HepG2 (cell line): ENCODE results near the gene KCTD13. TPM values are rescaled to one million over a fixed set of nuclear protein-coding genes. Genes with fewer than 3 reads are reported as not detected.

Source experiments
- EEA1 ChIP-seq: sonication (generic); formaldehyde crosslinking; IDR thresholded peaks from 2 replicates; pipeline ENCODE4 v1.5.1; 2020; ENCODE audit warnings: mild to moderate bottlenecking, missing genetic modification reagents, borderline replicate concordance
- GABPA ChIP-seq, 2 experiments: IDR thresholded peaks; 2 replicates each; pipeline ENCODE4 v1.6.1; 2011 to 2016; ENCODE audit warnings: low read depth in 2 of 2, low read length in 1 of 2, missing biosample characterization in 1 of 2, missing genetic modification characterization in 1 of 2
- GFI1 ChIP-seq: sonication (generic); formaldehyde crosslinking; IDR thresholded peaks from 2 replicates; pipeline ENCODE4 v1.5.0; 2020; ENCODE audit warnings: missing genetic modification reagents, mild to moderate bottlenecking, borderline replicate concordance
- HNRNPH1 ChIP-seq: fragments of 200-400 bp; formaldehyde crosslinking; optimal IDR thresholded peaks from 2 replicates; pipeline ENCODE3; 2017; ENCODE audit warnings: mild to moderate bottlenecking, low read depth, low read length
- JUNB ChIP-seq: sonication (generic); formaldehyde crosslinking; IDR thresholded peaks from 2 replicates; pipeline ENCODE4 v1.8.0; 2022; ENCODE audit warnings: missing genetic modification reagents, mild to moderate bottlenecking, borderline replicate concordance
- MEF2D ChIP-seq: sonication (generic); formaldehyde crosslinking; IDR thresholded peaks from 2 replicates; pipeline ENCODE4 v1.5.1; 2020; ENCODE audit warnings: mild to moderate bottlenecking, missing genetic modification reagents
- MIER2 ChIP-seq: IDR thresholded peaks from 2 replicates; pipeline ENCODE4 v1.6.1; 2016; ENCODE audit warnings: missing biosample characterization, missing genetic modification reagents
- NR2F1 ChIP-seq, 2 experiments: fragments of 450-650 bp in 1 of 2; formaldehyde crosslinking in 1 of 2; IDR thresholded peaks; 2 replicates each; pipeline versions ENCODE4 v1.5.0 to v1.6.1; 2016 to 2020; ENCODE audit warnings: mild to moderate bottlenecking in 1 of 2, missing compliant biosample characterization in 1 of 2, missing genetic modification reagents in 1 of 2, moderate library complexity in 1 of 2
- PHF20 ChIP-seq: sonication (generic); formaldehyde crosslinking; IDR thresholded peaks from 2 replicates; pipeline ENCODE4 v1.5.0; 2020; ENCODE audit warnings: mild to moderate bottlenecking, missing genetic modification reagents
- ZNF12 ChIP-seq: sonication (generic); formaldehyde crosslinking; IDR thresholded peaks from 2 replicates; pipeline ENCODE4 v1.5.0; 2020; ENCODE audit warnings: missing genetic modification reagents
- ZNF121 ChIP-seq: sonication (generic); formaldehyde crosslinking; IDR thresholded peaks from 2 replicates; pipeline ENCODE4 v1.5.0; 2020; ENCODE audit warnings: mild to moderate bottlenecking, missing genetic modification reagents
- ZNF296 ChIP-seq: sonication (generic); formaldehyde crosslinking; conservative IDR thresholded peaks from 2 replicates; pipeline ENCODE4 v1.5.0; 2020; ENCODE audit warnings: mild to moderate bottlenecking, missing genetic modification reagents
- ZNF354B ChIP-seq: sonication (generic); formaldehyde crosslinking; IDR thresholded peaks from 2 replicates; pipeline ENCODE4 v1.8.0; 2022; ENCODE audit warnings: mild to moderate bottlenecking, missing genetic modification reagents
- ZNF496 ChIP-seq: sonication (generic); formaldehyde crosslinking; IDR thresholded peaks from 2 replicates; pipeline ENCODE4 v1.8.1; 2023; ENCODE audit warnings: mild to moderate bottlenecking, moderate library complexity, missing genetic modification reagents; ENCODE audit not compliant: insufficient replicate concordance
- ZNF598 ChIP-seq: sonication (generic); formaldehyde crosslinking; IDR thresholded peaks from 2 replicates; pipeline ENCODE4 v1.5.1; 2020; ENCODE audit warnings: mild to moderate bottlenecking, missing genetic modification reagents, borderline replicate concordance
- ZSCAN22 ChIP-seq: sonication (generic); formaldehyde crosslinking; IDR thresholded peaks from 2 replicates; pipeline ENCODE4 v1.4.0; 2020; ENCODE audit warnings: mild to moderate bottlenecking, missing genetic modification reagents
- polyA plus RNA-seq, 8 experiments: library from polyadenylated mRNA; depleted of rRNA in 3 of 8; stranded (reverse) in 7 of 8; unstranded in 1 of 8; fragments of >200 nt; fragmentation: Illumina TruSeq in 4 of 8; extraction: Trizol in 4 of 8; gene quantifications; 2 replicates each; pipeline versions ENCODE4 v1.2.1 to v1.2.3, GENCODE V29; 2011 to 2016; ENCODE audit warnings: low read depth in 4 of 8, missing spikeins in 1 of 8, mixed read lengths in 1 of 8; ENCODE audit not compliant: insufficient read depth in 1 of 8
- total RNA-seq, 5 experiments: library from RNA; depleted of rRNA; stranded (reverse); fragments of >200 nt; fragmentation: Illumina TruSeq; extraction: Trizol; gene quantifications; 2 replicates each; pipeline ENCODE4 v1.2.3, GENCODE V29; 2016; ENCODE audit warnings: low read depth in 1 of 5
- TF ChIP-seq, protein P1 (sequence below): sonication (generic); formaldehyde crosslinking; conservative IDR thresholded peaks from 2 replicates; pipeline ENCODE4 v1.5.0; 2020; ENCODE audit warnings: missing genetic modification reagents
- TF ChIP-seq, protein P2 (sequence below): sonication (generic); formaldehyde crosslinking; IDR thresholded peaks from 2 replicates; pipeline ENCODE4 v1.4.0; 2020; ENCODE audit warnings: missing genetic modification reagents, borderline replicate concordance
- TF ChIP-seq, protein P3 (sequence below): sonication (generic); formaldehyde crosslinking; IDR thresholded peaks from 2 replicates; pipeline ENCODE4 v1.5.0; 2020; ENCODE audit warnings: missing genetic modification reagents, mild to moderate bottlenecking, borderline replicate concordance
- TF ChIP-seq, protein P4 (sequence below): sonication (generic); formaldehyde crosslinking; IDR thresholded peaks from 2 replicates; pipeline ENCODE4 v1.8.0; 2022; ENCODE audit warnings: missing genetic modification reagents, mild to moderate bottlenecking, borderline replicate concordance

The KCTD13 gene
- total and polyA plus RNA-seq, 2 of the 13 experiments (the other 11 are each of a cell fraction or from before 2014, with no cell fraction given) = 6.3 to 14.7 TPM

DNA sequence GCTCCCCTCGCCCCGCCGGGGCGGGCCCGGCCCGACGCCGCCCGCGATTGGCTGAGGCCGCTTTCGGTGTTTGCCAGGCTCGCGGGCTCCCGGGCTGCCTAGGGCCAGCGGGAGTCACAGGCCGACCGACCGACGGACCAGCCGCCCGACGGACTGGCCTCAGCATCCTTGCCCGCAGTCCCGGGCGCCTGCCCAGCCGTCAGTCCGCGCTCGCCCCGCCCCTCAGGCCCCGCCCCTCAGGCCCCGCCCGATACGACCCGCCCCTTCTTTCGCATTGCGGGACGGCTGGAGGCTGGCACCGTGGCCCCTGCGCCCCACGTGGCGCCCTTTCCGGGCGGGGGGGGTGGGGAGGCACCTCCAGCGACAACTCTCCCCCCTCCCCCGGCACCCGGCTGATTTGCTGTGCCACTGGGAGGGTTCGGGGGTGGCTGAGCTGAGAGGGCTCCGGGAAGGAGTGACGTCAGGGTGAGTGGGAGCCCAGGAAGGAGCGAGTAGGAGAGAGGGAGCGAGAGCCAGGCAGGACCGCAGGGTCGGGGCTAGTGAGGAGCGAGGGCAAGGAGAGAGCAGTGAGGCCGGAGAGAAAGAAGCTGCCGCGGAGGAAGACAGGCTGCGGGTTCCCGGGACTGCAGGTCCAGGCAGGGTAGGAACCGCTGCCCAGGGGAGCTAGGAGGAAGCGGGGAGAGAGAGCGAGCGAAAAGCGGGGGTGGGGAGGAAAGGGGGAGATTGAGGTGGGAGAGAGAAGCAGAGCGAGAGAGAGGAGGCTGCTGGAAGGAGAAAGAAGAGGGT lies 25.7 kb downstream of the KCTD13 start, which contains the start of gene ASPHD1 (continued):
- TF ChIP-seq ZNF496 (CRISPR knock-in tag) = no peak
- TF ChIP-seq JUNB (CRISPR knock-in tag) = 0 out of 2 replicates have a peak, but pooled peaks have one; percentile 58
- no peak; a peak in 1 of 4 replicates for TF ChIP-seq NR2F1 (CRISPR knock-in tag; IDR thresholded peaks at IDR 0.05)
- TF ChIP-seq EEA1 (CRISPR knock-in tag) = peak; percentile 99
- 0 out of 2 replicates have a peak, but pooled peaks have one; percentile 51 for TF ChIP-seq ZNF354B (CRISPR knock-in tag)
- no peak for TF ChIP-seq ZNF296 (CRISPR knock-in tag)
- no peak for TF ChIP-seq PHF20 (CRISPR knock-in tag)
- TF ChIP-seq GABPA (IDR thresholded peaks at IDR 0.05; ENCODE audit: low read depth, low read length) = no peak
- TF ChIP-seq GABPA (CRISPR knock-in tag; IDR thresholded peaks at IDR 0.05; ENCODE audit: low read depth) = 0 out of 2 replicates have a peak, but pooled peaks have one; percentile 21
- no peak for TF ChIP-seq HNRNPH1
- TF ChIP-seq ZSCAN22 (CRISPR knock-in tag) = no peak
- no peak for TF ChIP-seq GFI1
- TF ChIP-seq, protein P1, sequence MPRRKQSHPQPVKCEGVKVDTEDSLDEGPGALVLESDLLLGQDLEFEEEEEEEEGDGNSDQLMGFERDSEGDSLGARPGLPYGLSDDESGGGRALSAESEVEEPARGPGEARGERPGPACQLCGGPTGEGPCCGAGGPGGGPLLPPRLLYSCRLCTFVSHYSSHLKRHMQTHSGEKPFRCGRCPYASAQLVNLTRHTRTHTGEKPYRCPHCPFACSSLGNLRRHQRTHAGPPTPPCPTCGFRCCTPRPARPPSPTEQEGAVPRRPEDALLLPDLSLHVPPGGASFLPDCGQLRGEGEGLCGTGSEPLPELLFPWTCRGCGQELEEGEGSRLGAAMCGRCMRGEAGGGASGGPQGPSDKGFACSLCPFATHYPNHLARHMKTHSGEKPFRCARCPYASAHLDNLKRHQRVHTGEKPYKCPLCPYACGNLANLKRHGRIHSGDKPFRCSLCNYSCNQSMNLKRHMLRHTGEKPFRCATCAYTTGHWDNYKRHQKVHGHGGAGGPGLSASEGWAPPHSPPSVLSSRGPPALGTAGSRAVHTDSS (CRISPR knock-in tag) = no peak
- no peak for TF ChIP-seq ZNF598 (CRISPR knock-in tag)
- TF ChIP-seq, protein P2, sequence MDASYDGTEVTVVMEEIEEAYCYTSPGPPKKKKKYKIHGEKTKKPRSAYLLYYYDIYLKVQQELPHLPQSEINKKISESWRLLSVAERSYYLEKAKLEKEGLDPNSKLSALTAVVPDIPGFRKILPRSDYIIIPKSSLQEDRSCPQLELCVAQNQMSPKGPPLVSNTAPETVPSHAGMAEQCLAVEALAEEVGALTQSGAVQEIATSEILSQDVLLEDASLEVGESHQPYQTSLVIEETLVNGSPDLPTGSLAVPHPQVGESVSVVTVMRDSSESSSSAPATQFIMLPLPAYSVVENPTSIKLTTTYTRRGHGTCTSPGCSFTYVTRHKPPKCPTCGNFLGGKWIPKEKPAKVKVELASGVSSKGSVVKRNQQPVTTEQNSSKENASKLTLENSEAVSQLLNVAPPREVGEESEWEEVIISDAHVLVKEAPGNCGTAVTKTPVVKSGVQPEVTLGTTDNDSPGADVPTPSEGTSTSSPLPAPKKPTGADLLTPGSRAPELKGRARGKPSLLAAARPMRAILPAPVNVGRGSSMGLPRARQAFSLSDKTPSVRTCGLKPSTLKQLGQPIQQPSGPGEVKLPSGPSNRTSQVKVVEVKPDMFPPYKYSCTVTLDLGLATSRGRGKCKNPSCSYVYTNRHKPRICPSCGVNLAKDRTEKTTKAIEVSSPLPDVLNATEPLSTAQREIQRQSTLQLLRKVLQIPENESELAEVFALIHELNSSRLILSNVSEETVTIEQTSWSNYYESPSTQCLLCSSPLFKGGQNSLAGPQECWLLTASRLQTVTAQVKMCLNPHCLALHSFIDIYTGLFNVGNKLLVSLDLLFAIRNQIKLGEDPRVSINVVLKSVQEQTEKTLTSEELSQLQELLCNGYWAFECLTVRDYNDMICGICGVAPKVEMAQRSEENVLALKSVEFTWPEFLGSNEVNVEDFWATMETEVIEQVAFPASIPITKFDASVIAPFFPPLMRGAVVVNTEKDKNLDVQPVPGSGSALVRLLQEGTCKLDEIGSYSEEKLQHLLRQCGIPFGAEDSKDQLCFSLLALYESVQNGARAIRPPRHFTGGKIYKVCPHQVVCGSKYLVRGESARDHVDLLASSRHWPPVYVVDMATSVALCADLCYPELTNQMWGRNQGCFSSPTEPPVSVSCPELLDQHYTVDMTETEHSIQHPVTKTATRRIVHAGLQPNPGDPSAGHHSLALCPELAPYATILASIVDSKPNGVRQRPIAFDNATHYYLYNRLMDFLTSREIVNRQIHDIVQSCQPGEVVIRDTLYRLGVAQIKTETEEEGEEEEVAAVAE (CRISPR knock-in tag) = no peak
- TF ChIP-seq, protein P3, sequence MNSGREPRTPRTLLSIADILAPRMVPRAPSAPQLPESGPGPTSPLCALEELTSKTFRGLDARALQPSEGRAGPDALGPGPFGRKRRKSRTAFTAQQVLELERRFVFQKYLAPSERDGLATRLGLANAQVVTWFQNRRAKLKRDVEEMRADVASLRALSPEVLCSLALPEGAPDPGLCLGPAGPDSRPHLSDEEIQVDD (CRISPR knock-in tag) = peak; percentile 85; the same call in 1 of the 2 replicates
- 0 out of 2 replicates have a peak, but pooled peaks have one; percentile 54 for TF ChIP-seq MEF2D (CRISPR knock-in tag)
- TF ChIP-seq, protein P4, sequence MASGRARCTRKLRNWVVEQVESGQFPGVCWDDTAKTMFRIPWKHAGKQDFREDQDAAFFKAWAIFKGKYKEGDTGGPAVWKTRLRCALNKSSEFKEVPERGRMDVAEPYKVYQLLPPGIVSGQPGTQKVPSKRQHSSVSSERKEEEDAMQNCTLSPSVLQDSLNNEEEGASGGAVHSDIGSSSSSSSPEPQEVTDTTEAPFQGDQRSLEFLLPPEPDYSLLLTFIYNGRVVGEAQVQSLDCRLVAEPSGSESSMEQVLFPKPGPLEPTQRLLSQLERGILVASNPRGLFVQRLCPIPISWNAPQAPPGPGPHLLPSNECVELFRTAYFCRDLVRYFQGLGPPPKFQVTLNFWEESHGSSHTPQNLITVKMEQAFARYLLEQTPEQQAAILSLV (CRISPR knock-in tag) = peak; percentile 92; the same call in 1 of the 2 replicates
- TF ChIP-seq MIER2 (CRISPR knock-in tag) = peak; percentile 81
- no peak for TF ChIP-seq ZNF12 (CRISPR knock-in tag)
- no peak for TF ChIP-seq ZNF121 (CRISPR knock-in tag)
